ENCODE results near the gene IL17B.

DNA sequence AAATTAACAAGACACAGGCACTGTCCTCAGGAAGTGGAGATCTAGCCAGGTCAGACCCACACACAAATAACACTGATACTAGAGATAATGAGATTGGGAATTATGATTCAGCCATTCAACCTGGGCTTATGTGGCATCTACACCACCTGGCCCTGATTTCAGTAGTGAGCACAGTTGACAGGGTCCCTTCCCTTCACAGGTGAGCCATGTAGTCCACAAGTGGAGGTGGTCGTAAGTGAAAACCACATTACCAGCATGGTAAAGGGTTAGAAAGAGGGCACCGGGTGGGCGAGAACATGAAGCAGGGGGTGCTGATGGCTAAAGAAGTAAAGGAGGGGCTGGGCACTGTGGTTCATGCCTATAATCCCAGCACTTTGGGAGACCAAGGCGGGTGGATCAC, 48.3 kb upstream of the IL17B start:
- TF ChIP-seq POLR2A (IDR thresholded peaks at IDR 0.05) (no peak), POLR2AphosphoS5 (IDR thresholded peaks at IDR 0.05; ENCODE audit: insufficient read depth in 1 of 2, low read depth in 1 of 2) (no peak)
- TF ChIP-seq, protein P1, sequence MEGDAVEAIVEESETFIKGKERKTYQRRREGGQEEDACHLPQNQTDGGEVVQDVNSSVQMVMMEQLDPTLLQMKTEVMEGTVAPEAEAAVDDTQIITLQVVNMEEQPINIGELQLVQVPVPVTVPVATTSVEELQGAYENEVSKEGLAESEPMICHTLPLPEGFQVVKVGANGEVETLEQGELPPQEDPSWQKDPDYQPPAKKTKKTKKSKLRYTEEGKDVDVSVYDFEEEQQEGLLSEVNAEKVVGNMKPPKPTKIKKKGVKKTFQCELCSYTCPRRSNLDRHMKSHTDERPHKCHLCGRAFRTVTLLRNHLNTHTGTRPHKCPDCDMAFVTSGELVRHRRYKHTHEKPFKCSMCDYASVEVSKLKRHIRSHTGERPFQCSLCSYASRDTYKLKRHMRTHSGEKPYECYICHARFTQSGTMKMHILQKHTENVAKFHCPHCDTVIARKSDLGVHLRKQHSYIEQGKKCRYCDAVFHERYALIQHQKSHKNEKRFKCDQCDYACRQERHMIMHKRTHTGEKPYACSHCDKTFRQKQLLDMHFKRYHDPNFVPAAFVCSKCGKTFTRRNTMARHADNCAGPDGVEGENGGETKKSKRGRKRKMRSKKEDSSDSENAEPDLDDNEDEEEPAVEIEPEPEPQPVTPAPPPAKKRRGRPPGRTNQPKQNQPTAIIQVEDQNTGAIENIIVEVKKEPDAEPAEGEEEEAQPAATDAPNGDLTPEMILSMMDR (IDR thresholded peaks at IDR 0.05), result no peak
